ENCODE measurements around the gene MAD1L1.
"Not testable (repeated sequence)": the region's sequence is repeated elsewhere in the genome, so short reads cannot be mapped to it uniquely, and the experiment has no call there.

MAD1L1 gene

GRCh38 chr7:1829111-1829510 is 403.6 kb downstream of the MAD1L1 start:
- POLR2A ChIA-PET: no interaction called here
- Histone ChIP-seq H3K4me1 (ENCODE audit: control insufficient read depth, insufficient read depth, low read length) (no peaks in the 10 kb centered on the region), H3K36me3 (ENCODE audit: control insufficient read depth in 2 of 2, insufficient read depth in 1 of 2, low read length in 2 of 2) (no peaks in the 10 kb centered on the region), H3K4me3 (ENCODE audit: low read depth, low read length) (no peak overlapping the region), H3K27ac (ENCODE audit: extremely low read depth, low read depth, low read length) (no peak overlapping the region), H3K9me3 (ENCODE audit: control insufficient read depth, insufficient read depth, low read depth, low read length) (no peaks in the 10 kb centered on the region)
- CTCF ChIA-PET: no interaction called here
- TF ChIP-seq ZNF248 (tag by site-specific recombination; IDR thresholded peaks at IDR 0.05) (no peak), ZNF146 (tag by site-specific recombination; IDR thresholded peaks at IDR 0.05) (no peak), TCF7L2 (IDR thresholded peaks at IDR 0.05; ENCODE audit: borderline replicate concordance, low read depth, low read length) (no peak), ZNF37A (tag by site-specific recombination; IDR thresholded peaks at IDR 0.05) (no peak), ZNF223 (tag by site-specific recombination; IDR thresholded peaks at IDR 0.05) (no peak), ZNF112 (tag by site-specific recombination; IDR thresholded peaks at IDR 0.05) (no peak), KLF7 (tag by site-specific recombination; IDR thresholded peaks at IDR 0.05; ENCODE audit: borderline replicate concordance) (no peak), PRDM1 (tag by site-specific recombination; IDR thresholded peaks at IDR 0.05) (no peak), ZNF221 (tag by site-specific recombination; IDR thresholded peaks at IDR 0.05; ENCODE audit: borderline replicate concordance) (no peak), ZNF391 (tag by site-specific recombination; IDR thresholded peaks at IDR 0.05; ENCODE audit: borderline replicate concordance, low read depth) (no peak), OSR2 (tag by site-specific recombination; IDR thresholded peaks at IDR 0.05) (no peak), OVOL3 (tag by site-specific recombination; IDR thresholded peaks at IDR 0.05) (no peak), ZNF202 (tag by site-specific recombination; IDR thresholded peaks at IDR 0.05; ENCODE audit: borderline replicate concordance) (no peak), ZNF610 (tag by site-specific recombination; IDR thresholded peaks at IDR 0.05; ENCODE audit: borderline replicate concordance) (no peak), ZSCAN23 (tag by site-specific recombination; IDR thresholded peaks at IDR 0.05) (no peak), ZNF473 (tag by site-specific recombination; IDR thresholded peaks at IDR 0.05) (no peak)
- TF ChIP-seq, protein P1, sequence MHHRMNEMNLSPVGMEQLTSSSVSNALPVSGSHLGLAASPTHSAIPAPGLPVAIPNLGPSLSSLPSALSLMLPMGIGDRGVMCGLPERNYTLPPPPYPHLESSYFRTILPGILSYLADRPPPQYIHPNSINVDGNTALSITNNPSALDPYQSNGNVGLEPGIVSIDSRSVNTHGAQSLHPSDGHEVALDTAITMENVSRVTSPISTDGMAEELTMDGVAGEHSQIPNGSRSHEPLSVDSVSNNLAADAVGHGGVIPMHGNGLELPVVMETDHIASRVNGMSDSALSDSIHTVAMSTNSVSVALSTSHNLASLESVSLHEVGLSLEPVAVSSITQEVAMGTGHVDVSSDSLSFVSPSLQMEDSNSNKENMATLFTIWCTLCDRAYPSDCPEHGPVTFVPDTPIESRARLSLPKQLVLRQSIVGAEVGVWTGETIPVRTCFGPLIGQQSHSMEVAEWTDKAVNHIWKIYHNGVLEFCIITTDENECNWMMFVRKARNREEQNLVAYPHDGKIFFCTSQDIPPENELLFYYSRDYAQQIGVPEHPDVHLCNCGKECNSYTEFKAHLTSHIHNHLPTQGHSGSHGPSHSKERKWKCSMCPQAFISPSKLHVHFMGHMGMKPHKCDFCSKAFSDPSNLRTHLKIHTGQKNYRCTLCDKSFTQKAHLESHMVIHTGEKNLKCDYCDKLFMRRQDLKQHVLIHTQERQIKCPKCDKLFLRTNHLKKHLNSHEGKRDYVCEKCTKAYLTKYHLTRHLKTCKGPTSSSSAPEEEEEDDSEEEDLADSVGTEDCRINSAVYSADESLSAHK (tag by site-specific recombination; IDR thresholded peaks at IDR 0.05): no peak
- TF ChIP-seq, protein P2, sequence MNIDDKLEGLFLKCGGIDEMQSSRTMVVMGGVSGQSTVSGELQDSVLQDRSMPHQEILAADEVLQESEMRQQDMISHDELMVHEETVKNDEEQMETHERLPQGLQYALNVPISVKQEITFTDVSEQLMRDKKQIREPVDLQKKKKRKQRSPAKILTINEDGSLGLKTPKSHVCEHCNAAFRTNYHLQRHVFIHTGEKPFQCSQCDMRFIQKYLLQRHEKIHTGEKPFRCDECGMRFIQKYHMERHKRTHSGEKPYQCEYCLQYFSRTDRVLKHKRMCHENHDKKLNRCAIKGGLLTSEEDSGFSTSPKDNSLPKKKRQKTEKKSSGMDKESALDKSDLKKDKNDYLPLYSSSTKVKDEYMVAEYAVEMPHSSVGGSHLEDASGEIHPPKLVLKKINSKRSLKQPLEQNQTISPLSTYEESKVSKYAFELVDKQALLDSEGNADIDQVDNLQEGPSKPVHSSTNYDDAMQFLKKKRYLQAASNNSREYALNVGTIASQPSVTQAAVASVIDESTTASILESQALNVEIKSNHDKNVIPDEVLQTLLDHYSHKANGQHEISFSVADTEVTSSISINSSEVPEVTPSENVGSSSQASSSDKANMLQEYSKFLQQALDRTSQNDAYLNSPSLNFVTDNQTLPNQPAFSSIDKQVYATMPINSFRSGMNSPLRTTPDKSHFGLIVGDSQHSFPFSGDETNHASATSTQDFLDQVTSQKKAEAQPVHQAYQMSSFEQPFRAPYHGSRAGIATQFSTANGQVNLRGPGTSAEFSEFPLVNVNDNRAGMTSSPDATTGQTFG (tag by site-specific recombination; IDR thresholded peaks at IDR 0.05; ENCODE audit: borderline replicate concordance): no peak
- TF ChIP-seq, protein P3, sequence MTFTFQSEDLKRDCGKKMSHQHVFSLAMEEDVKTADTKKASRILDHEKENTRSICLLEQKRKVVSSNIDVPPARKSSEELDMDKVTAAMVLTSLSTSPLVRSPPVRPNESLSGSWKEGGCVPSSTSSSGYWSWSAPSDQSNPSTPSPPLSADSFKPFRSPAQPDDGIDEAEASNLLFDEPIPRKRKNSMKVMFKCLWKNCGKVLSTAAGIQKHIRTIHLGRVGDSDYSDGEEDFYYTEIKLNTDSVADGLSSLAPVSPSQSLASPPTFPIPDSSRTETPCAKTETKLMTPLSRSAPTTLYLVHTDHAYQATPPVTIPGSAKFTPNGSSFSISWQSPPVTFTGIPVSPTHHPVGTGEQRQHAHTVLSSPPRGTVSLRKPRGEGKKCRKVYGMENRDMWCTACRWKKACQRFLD (tag by site-specific recombination; IDR thresholded peaks at IDR 0.05): no peak

GRCh38 chr7:1828170-1828569 is 404.6 kb downstream of the MAD1L1 start:
- H3K36me3 ChIP-seq (ENCODE audit: control insufficient read depth in 2 of 2, insufficient read depth in 1 of 2, low read length in 2 of 2); H3K27ac ChIP-seq (ENCODE audit: extremely low read depth, low read depth, low read length); H3K4me3 ChIP-seq (ENCODE audit: low read depth, low read length); POLR2A ChIA-PET; H3K4me1 ChIP-seq (ENCODE audit: control insufficient read depth, insufficient read depth, low read length); H3K9me3 ChIP-seq (ENCODE audit: control insufficient read depth, insufficient read depth, low read depth, low read length): not testable (repeated sequence)
- CTCF ChIA-PET: interaction anchor here (0.6 kb wide), 1 partner anchor 234 kb away, joined by 7 read pairs; no protein-coding TSS in a partner anchor

Measured in HEK293 (cell line).